Measurements from ENCODE around the gene ACSL1.

DNA sequence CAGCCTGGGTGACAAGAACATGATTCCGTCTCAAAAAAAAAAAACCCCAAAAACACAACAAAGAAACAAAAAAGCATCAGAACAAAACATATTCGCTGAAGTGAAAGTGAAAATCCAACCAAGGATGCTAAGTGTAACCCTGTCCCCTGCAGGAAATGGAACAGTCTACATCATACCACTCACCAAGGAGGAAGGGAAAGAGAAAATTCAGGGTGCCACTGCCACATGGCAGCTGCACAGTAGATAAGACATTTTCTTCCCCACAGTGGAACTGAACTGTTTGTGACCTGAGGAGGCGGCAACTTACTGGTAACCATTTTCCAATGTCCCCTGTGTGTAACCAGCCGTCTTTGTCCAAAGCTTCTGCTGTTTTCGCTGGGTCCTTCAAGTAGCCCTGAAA lies 63.7 kb downstream of the ACSL1 start:
- no peak for TF ChIP-seq CTCF (IDR thresholded peaks at IDR 0.05; ENCODE audit: insufficient read depth, low read length)
- TF ChIP-seq, protein P1, sequence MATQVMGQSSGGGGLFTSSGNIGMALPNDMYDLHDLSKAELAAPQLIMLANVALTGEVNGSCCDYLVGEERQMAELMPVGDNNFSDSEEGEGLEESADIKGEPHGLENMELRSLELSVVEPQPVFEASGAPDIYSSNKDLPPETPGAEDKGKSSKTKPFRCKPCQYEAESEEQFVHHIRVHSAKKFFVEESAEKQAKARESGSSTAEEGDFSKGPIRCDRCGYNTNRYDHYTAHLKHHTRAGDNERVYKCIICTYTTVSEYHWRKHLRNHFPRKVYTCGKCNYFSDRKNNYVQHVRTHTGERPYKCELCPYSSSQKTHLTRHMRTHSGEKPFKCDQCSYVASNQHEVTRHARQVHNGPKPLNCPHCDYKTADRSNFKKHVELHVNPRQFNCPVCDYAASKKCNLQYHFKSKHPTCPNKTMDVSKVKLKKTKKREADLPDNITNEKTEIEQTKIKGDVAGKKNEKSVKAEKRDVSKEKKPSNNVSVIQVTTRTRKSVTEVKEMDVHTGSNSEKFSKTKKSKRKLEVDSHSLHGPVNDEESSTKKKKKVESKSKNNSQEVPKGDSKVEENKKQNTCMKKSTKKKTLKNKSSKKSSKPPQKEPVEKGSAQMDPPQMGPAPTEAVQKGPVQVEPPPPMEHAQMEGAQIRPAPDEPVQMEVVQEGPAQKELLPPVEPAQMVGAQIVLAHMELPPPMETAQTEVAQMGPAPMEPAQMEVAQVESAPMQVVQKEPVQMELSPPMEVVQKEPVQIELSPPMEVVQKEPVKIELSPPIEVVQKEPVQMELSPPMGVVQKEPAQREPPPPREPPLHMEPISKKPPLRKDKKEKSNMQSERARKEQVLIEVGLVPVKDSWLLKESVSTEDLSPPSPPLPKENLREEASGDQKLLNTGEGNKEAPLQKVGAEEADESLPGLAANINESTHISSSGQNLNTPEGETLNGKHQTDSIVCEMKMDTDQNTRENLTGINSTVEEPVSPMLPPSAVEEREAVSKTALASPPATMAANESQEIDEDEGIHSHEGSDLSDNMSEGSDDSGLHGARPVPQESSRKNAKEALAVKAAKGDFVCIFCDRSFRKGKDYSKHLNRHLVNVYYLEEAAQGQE (IDR thresholded peaks at IDR 0.05; ENCODE audit: insufficient replicate concordance, low read depth) = no peak
- TF ChIP-seq POLR2AphosphoS5 (IDR thresholded peaks at IDR 0.05; ENCODE audit: low read depth) = no peak

Measured in HL-60 (cell line).